HEK293 (cell line): Measurements from ENCODE around the gene SAMD3.

Experiments
- CTCF ChIA-PET: fragments of 350-600 bp; formaldehyde crosslinking; extraction: SDS; loops from one replicate; lab custom pipeline; 2021; ENCODE audit warnings: antibody characterized with exemption; lab: Yijun Ruan, JAX
- POLR2A ChIA-PET: fragments of 300-600 bp; formaldehyde crosslinking; extraction: SDS; loops from one replicate; lab custom pipeline; 2020; ENCODE audit warnings: antibody characterized with exemption, inconsistent platforms; lab: Yijun Ruan, JAX
- H3K27ac ChIP-seq: fragments of 200-500 bp; sonication (Bioruptor generic); 2 replicates; pipeline ENCODE4 v1.5.1; 2014; ENCODE audit warnings: low read depth, low read length, control low read depth, inconsistent platforms; ENCODE audit errors: extremely low read depth
- H3K36me3 ChIP-seq, 2 experiments: fragments of 200-500 bp in 1 of 2; sonication (Bioruptor generic) in 1 of 2; 1 replicate in 1 of 2; 2 replicates in 1 of 2; pipeline ENCODE4 v1.5.1; 2014 to 2017; ENCODE audit warnings: inconsistent platforms in 2 of 2, low read length in 2 of 2; ENCODE audit not compliant: control insufficient read depth in 2 of 2, insufficient read depth in 1 of 2
- H3K4me1 ChIP-seq: fragments of 200-500 bp; sonication (Bioruptor generic); 2 replicates; pipeline ENCODE4 v1.5.1; 2014; ENCODE audit warnings: mild to moderate bottlenecking, low read length, inconsistent platforms; ENCODE audit not compliant: control insufficient read depth, insufficient read depth
- H3K4me3 ChIP-seq: 2 replicates; pipeline ENCODE4 v1.5.1; 2011; ENCODE audit warnings: low read depth, mild to moderate bottlenecking, control low read depth, low read length, moderate library complexity
- H3K9me3 ChIP-seq: fragments of 200-500 bp; sonication (Bioruptor generic); 2 replicates; pipeline ENCODE4 v1.5.1; 2014; ENCODE audit warnings: low read depth, low read length, inconsistent platforms; ENCODE audit not compliant: control insufficient read depth, insufficient read depth
- PRDM1 ChIP-seq: fragments of 450-650 bp; formaldehyde crosslinking; IDR thresholded peaks from 2 replicates; pipeline ENCODE4; 2016; ENCODE audit warnings: missing biosample characterization, missing genetic modification characterization
- SETDB1 ChIP-seq: IDR thresholded peaks from one replicate; pipeline ENCODE4 v1.6.1; 2017; ENCODE audit warnings: mild to moderate bottlenecking, low read length, moderate library complexity, mixed read lengths; ENCODE audit not compliant: insufficient read length
- SP2 ChIP-seq: fragments of 450-650 bp; formaldehyde crosslinking; IDR thresholded peaks from 2 replicates; pipeline ENCODE4 v1.5.1; 2016; ENCODE audit warnings: missing biosample characterization, missing genetic modification characterization
- YY1 ChIP-seq: fragments of 450-650 bp; formaldehyde crosslinking; IDR thresholded peaks from 2 replicates; pipeline ENCODE4 v1.5.1; 2018; ENCODE audit warnings: missing biosample characterization, missing genetic modification characterization
- ZFP69B ChIP-seq: fragments of 450-650 bp; formaldehyde crosslinking; IDR thresholded peaks from 2 replicates; pipeline ENCODE4 v1.5.1; 2016; ENCODE audit warnings: missing biosample characterization, missing genetic modification characterization
- ZNF10 ChIP-seq: fragments of 450-650 bp; formaldehyde crosslinking; IDR thresholded peaks from 2 replicates; pipeline ENCODE4 v1.5.1; 2017; ENCODE audit warnings: missing biosample characterization, missing genetic modification characterization
- ZNF157 ChIP-seq: fragments of 450-650 bp; formaldehyde crosslinking; IDR thresholded peaks from 2 replicates; pipeline ENCODE4 v1.5.1; 2016; ENCODE audit warnings: missing biosample characterization, missing genetic modification characterization
- ZNF174 ChIP-seq: fragments of 450-650 bp; formaldehyde crosslinking; IDR thresholded peaks from 2 replicates; pipeline ENCODE4 v1.5.0; 2017; ENCODE audit warnings: missing biosample characterization, mild to moderate bottlenecking, missing genetic modification characterization
- ZNF24 ChIP-seq: fragments of 450-650 bp; formaldehyde crosslinking; IDR thresholded peaks from 2 replicates; pipeline ENCODE4 v1.5.1; 2016; ENCODE audit warnings: missing biosample characterization, missing genetic modification characterization
- ZNF670 ChIP-seq: fragments of 450-650 bp; formaldehyde crosslinking; IDR thresholded peaks from 2 replicates; pipeline ENCODE4 v1.5.1; 2016; ENCODE audit warnings: missing biosample characterization, missing genetic modification characterization, low read depth
- ZNF791 ChIP-seq: fragments of 450-650 bp; formaldehyde crosslinking; IDR thresholded peaks from 2 replicates; pipeline ENCODE4 v1.5.1; 2016; ENCODE audit warnings: missing biosample characterization, missing genetic modification characterization
- ZNF843 ChIP-seq: fragments of 450-650 bp; formaldehyde crosslinking; IDR thresholded peaks from 2 replicates; pipeline ENCODE4 v1.5.1; 2016; ENCODE audit warnings: missing biosample characterization, missing genetic modification characterization
- TF ChIP-seq, protein P1 (sequence below): fragments of 450-650 bp; formaldehyde crosslinking; IDR thresholded peaks from 2 replicates; pipeline ENCODE4 v1.5.1; 2016; ENCODE audit warnings: missing biosample characterization, missing genetic modification characterization
- TF ChIP-seq, protein P2 (sequence below): IDR thresholded peaks from 2 replicates; pipeline ENCODE4 v1.6.1; 2011; ENCODE audit warnings: mild to moderate bottlenecking, low read depth, low read length, borderline replicate concordance
- TF ChIP-seq, protein P3 (sequence below): fragments of 450-650 bp; formaldehyde crosslinking; IDR thresholded peaks from 2 replicates; pipeline ENCODE4 v1.5.1; 2016; ENCODE audit warnings: missing biosample characterization, missing genetic modification characterization
- TF ChIP-seq, protein P4 (sequence below): fragments of 450-650 bp; formaldehyde crosslinking; IDR thresholded peaks from 2 replicates; pipeline ENCODE4 v1.5.1; 2016; ENCODE audit warnings: missing biosample characterization, missing genetic modification characterization, low read depth
- TF ChIP-seq, protein P5 (sequence below): fragments of 450-650 bp; formaldehyde crosslinking; IDR thresholded peaks from 2 replicates; pipeline ENCODE4 v1.5.1; 2017; ENCODE audit warnings: missing biosample characterization, missing genetic modification characterization
- TF ChIP-seq, protein P6 (sequence below): fragments of 450-650 bp; formaldehyde crosslinking; IDR thresholded peaks from 2 replicates; pipeline ENCODE4 v1.5.1; 2016; ENCODE audit warnings: missing biosample characterization, missing genetic modification characterization
- TF ChIP-seq, protein P7 (sequence below): fragments of 450-650 bp; formaldehyde crosslinking; IDR thresholded peaks from 2 replicates; pipeline ENCODE4 v1.5.1; 2016; ENCODE audit warnings: missing biosample characterization, missing genetic modification characterization

SAMD3 gene

DNA sequence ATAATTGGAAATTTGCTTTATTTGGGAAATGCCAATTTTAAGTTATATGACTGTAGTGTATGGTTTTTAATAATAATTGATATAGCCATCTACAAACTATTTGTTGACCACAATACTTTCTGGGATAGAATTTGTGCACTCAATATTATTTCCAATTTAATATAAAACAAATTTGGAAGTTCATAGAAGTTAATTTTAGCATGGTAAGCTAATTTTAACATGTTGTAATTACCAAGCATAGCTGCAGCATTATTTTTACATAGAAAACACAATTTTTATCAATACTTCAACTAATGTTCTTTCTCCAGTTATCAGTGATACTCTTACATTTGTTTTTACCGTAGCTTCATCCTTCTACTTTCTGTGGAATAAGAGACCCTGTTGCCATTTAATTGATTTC lies 103.5 kb downstream of the SAMD3 start (continued):
- TF ChIP-seq, protein P1, sequence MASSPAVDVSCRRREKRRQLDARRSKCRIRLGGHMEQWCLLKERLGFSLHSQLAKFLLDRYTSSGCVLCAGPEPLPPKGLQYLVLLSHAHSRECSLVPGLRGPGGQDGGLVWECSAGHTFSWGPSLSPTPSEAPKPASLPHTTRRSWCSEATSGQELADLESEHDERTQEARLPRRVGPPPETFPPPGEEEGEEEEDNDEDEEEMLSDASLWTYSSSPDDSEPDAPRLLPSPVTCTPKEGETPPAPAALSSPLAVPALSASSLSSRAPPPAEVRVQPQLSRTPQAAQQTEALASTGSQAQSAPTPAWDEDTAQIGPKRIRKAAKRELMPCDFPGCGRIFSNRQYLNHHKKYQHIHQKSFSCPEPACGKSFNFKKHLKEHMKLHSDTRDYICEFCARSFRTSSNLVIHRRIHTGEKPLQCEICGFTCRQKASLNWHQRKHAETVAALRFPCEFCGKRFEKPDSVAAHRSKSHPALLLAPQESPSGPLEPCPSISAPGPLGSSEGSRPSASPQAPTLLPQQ (tag by site-specific recombination) = no peak
- TF ChIP-seq, protein P2, sequence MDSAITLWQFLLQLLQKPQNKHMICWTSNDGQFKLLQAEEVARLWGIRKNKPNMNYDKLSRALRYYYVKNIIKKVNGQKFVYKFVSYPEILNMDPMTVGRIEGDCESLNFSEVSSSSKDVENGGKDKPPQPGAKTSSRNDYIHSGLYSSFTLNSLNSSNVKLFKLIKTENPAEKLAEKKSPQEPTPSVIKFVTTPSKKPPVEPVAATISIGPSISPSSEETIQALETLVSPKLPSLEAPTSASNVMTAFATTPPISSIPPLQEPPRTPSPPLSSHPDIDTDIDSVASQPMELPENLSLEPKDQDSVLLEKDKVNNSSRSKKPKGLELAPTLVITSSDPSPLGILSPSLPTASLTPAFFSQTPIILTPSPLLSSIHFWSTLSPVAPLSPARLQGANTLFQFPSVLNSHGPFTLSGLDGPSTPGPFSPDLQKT = no peak
- no peak for TF ChIP-seq ZNF174 (tag by site-specific recombination)
- TF ChIP-seq, all 188 proteins: peak for 0

DNA sequence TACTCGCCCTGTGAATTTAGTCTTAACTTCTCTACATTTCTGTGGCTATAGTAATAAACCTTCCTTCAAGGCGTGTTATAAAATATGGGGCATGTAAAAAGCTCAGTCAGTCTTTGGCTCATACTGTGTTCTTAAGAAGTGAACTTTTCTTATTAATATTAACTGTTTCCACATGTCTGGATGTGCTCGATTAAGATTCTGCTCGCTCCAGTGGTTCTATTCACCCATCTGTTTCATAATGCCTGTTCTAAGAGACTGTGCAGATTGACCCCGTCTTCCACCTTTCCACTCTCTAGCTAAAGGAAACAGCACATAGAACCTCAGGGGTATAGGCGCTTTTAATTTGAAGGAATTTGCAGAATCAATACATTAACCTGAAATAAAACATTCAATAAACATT lies 104.5 kb downstream of the SAMD3 start:
- POLR2A ChIA-PET = no interaction called here
- Histone ChIP-seq H3K4me1 (no peaks in the 10 kb centered on the region), H3K4me3 (no peak overlapping the region), H3K9me3 (no peaks in the 10 kb centered on the region), H3K27ac (no peak overlapping the region), H3K36me3 (peaks cover 0 to 3% of the 10 kb centered on the region in 2 experiments; a peak in 2 of 3 replicates)
- TF ChIP-seq, protein P3, sequence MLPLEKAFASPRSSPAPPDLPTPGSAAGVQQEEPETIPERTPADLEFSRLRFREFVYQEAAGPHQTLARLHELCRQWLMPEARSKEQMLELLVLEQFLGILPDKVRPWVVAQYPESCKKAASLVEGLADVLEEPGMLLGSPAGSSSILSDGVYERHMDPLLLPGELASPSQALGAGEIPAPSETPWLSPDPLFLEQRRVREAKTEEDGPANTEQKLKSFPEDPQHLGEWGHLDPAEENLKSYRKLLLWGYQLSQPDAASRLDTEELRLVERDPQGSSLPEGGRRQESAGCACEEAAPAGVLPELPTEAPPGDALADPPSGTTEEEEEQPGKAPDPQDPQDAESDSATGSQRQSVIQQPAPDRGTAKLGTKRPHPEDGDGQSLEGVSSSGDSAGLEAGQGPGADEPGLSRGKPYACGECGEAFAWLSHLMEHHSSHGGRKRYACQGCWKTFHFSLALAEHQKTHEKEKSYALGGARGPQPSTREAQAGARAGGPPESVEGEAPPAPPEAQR (tag by site-specific recombination) = no peak
- no peak for TF ChIP-seq ZNF24
- TF ChIP-seq ZNF157 = no peak
- TF ChIP-seq, protein P4, sequence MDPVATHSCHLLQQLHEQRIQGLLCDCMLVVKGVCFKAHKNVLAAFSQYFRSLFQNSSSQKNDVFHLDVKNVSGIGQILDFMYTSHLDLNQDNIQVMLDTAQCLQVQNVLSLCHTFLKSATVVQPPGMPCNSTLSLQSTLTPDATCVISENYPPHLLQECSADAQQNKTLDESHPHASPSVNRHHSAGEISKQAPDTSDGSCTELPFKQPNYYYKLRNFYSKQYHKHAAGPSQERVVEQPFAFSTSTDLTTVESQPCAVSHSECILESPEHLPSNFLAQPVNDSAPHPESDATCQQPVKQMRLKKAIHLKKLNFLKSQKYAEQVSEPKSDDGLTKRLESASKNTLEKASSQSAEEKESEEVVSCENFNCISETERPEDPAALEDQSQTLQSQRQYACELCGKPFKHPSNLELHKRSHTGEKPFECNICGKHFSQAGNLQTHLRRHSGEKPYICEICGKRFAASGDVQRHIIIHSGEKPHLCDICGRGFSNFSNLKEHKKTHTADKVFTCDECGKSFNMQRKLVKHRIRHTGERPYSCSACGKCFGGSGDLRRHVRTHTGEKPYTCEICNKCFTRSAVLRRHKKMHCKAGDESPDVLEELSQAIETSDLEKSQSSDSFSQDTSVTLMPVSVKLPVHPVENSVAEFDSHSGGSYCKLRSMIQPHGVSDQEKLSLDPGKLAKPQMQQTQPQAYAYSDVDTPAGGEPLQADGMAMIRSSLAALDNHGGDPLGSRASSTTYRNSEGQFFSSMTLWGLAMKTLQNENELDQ (tag by site-specific recombination) = no peak
- TF ChIP-seq, protein P5, sequence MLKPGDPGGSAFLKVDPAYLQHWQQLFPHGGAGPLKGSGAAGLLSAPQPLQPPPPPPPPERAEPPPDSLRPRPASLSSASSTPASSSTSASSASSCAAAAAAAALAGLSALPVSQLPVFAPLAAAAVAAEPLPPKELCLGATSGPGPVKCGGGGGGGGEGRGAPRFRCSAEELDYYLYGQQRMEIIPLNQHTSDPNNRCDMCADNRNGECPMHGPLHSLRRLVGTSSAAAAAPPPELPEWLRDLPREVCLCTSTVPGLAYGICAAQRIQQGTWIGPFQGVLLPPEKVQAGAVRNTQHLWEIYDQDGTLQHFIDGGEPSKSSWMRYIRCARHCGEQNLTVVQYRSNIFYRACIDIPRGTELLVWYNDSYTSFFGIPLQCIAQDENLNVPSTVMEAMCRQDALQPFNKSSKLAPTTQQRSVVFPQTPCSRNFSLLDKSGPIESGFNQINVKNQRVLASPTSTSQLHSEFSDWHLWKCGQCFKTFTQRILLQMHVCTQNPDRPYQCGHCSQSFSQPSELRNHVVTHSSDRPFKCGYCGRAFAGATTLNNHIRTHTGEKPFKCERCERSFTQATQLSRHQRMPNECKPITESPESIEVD = no peak
- no peak for TF ChIP-seq SETDB1
- no peak for TF ChIP-seq SP2 (tag by site-specific recombination)
- no peak for TF ChIP-seq ZNF10 (tag by site-specific recombination)
- TF ChIP-seq, protein P6, sequence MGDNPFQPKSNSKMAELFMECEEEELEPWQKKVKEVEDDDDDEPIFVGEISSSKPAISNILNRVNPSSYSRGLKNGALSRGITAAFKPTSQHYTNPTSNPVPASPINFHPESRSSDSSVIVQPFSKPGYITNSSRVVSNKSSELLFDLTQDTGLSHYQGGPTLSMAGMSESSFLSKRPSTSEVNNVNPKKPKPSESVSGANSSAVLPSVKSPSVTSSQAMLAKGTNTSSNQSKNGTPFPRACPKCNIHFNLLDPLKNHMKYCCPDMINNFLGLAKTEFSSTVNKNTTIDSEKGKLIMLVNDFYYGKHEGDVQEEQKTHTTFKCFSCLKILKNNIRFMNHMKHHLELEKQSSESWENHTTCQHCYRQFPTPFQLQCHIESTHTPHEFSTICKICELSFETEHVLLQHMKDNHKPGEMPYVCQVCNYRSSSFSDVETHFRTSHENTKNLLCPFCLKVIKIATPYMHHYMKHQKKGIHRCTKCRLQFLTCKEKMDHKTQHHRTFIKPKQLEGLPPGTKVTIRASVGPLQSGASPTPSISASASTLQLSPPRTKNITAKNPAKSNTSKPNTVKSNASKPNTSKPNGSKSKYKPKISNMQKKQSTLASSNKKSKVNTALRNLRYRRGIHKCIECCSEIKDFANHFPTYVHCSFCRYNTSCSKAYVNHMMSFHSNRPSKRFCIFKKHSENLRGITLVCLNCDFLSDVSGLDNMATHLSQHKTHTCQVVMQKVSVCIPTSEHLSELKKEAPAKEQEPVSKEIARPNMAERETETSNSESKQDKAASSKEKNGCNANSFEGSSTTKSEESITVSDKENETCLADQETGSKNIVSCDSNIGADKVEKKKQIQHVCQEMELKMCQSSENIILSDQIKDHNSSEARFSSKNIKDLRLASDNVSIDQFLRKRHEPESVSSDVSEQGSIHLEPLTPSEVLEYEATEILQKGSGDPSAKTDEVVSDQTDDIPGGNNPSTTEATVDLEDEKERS (tag by site-specific recombination) = no peak
- TF ChIP-seq ZNF670 (tag by site-specific recombination) = no peak
- TF ChIP-seq ZNF791 (tag by site-specific recombination) = no peak
- TF ChIP-seq ZNF843 (tag by site-specific recombination) = no peak
- no peak for TF ChIP-seq ZFP69B (tag by site-specific recombination)
- TF ChIP-seq, protein P7, sequence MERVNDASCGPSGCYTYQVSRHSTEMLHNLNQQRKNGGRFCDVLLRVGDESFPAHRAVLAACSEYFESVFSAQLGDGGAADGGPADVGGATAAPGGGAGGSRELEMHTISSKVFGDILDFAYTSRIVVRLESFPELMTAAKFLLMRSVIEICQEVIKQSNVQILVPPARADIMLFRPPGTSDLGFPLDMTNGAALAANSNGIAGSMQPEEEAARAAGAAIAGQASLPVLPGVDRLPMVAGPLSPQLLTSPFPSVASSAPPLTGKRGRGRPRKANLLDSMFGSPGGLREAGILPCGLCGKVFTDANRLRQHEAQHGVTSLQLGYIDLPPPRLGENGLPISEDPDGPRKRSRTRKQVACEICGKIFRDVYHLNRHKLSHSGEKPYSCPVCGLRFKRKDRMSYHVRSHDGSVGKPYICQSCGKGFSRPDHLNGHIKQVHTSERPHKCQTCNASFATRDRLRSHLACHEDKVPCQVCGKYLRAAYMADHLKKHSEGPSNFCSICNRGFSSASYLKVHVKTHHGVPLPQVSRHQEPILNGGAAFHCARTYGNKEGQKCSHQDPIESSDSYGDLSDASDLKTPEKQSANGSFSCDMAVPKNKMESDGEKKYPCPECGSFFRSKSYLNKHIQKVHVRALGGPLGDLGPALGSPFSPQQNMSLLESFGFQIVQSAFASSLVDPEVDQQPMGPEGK (tag by site-specific recombination) = no peak
- no peak for TF ChIP-seq PRDM1 (tag by site-specific recombination)
- no peak for TF ChIP-seq YY1 (tag by site-specific recombination)
- CTCF ChIA-PET = interaction anchor here (0.6 kb wide), 1 partner anchor 673 kb away, joined by 4 read pairs; no protein-coding TSS in a partner anchor
